ENCODE measurements around the gene B3GNT9.

Gene B3GNT9

GRCh38 chr16:67112591-67113399 is 38.0 kb downstream of the B3GNT9 start:
- DNase-seq (ENCODE audit: low read depth) = no peak

GRCh38 chr16:67111951-67112444 is 38.8 kb downstream of the B3GNT9 start:
- no peak for DNase-seq (ENCODE audit: low read depth)

GRCh38 chr16:67109407-67110135 is 41.2 kb downstream of the B3GNT9 start, which contains the start of gene PHAF1:
Gene PHAF1, plus strand, starts transcription at chr16:67109941. Its CDS starts 235 bp downstream, at chr16:67110176.
- peak; percentile 67 for DNase-seq (ENCODE audit: low read depth)

GRCh38 chr16:67108931-67109406 is 41.8 kb downstream of the B3GNT9 start:
- no peak for DNase-seq (ENCODE audit: low read depth)

GRCh38 chr16:67108489-67108888 is 42.3 kb downstream of the B3GNT9 start:
- DNase-seq (ENCODE audit: low read depth) = no peak

- no peak for DNase-seq (ENCODE audit: low read depth)
Measured at GRCh38 chr16:67105881-67106280, 44.9 kb downstream of the B3GNT9 start.

- DNase-seq (ENCODE audit: low read depth) = no peak
Measured at GRCh38 chr16:67105246-67105645, 45.6 kb downstream of the B3GNT9 start.

- DNase-seq (ENCODE audit: low read depth) = no peak
Measured at GRCh38 chr16:67104845-67105244, 46.0 kb downstream of the B3GNT9 start.

- DNase-seq (ENCODE audit: low read depth) = no peak
Measured at GRCh38 chr16:67104061-67104460, 46.7 kb downstream of the B3GNT9 start.

GRCh38 chr16:67101311-67102082 is 49.3 kb downstream of the B3GNT9 start:
- no peak for DNase-seq (ENCODE audit: low read depth)

GRCh38 chr16:67100569-67101310 is 50.1 kb downstream of the B3GNT9 start:
- DNase-seq (ENCODE audit: low read depth) = no peak

GRCh38 chr16:67098599-67098998 is 52.2 kb downstream of the B3GNT9 start:
- no peak for DNase-seq (ENCODE audit: low read depth)

All from HS-27A (cell line).